Panc1 (cell line): ENCODE data around the gene GDF2. TPM values are rescaled to one million over a fixed set of nuclear protein-coding genes. Genes with fewer than 3 reads are reported as not detected.

ENCODE experiments used
- ATAC-seq: fragments of 200-7000 bp; cut with Tn5 transposase; 2 replicates; pipeline ENCODE4 v1.9.1; 2020; ENCODE audit warnings: mild to moderate bottlenecking, moderate library complexity
- BruUV-seq: library from RNA; stranded (reverse); fragments of 400-500 nt; replicated peaks from 2 replicates; lab custom pipeline; 2021; lab: Mats Ljungman, UMichigan
- CTCF ChIA-PET: fragments of 300-600 bp; sonication (Branson Sonifier 250); formaldehyde crosslinking; loops from one replicate; lab custom pipeline; 2022; ENCODE audit warnings: antibody characterized with exemption; lab: Charles Lee
- POLR2A ChIA-PET: fragments of 300-600 bp; sonication (Branson Sonifier 250); formaldehyde crosslinking; loops from one replicate; lab custom pipeline; 2022; ENCODE audit warnings: antibody characterized with exemption; lab: Charles Lee
- DNase-seq: peaks from one replicate; pipeline ENCODE4 v3.0.0-alpha.2; 2010; ENCODE audit warnings: low read depth, low spot score
- H3K27ac ChIP-seq: 2 replicates; pipeline ENCODE4 v1.5.1; 2011; ENCODE audit warnings: mild to moderate bottlenecking, low read length, inconsistent platforms
- H3K27me3 ChIP-seq: fragments of 200-500 bp; sonication (Bioruptor generic); 2 replicates; pipeline ENCODE4 v1.6.0; 2014; ENCODE audit warnings: low read length, inconsistent platforms; ENCODE audit not compliant: control insufficient read depth, insufficient read depth
- H3K36me3 ChIP-seq: fragments of 200-500 bp; sonication (Bioruptor generic); 2 replicates; pipeline ENCODE4 v1.5.1; 2014; ENCODE audit warnings: inconsistent platforms, mild to moderate bottlenecking, low read length, moderate library complexity; ENCODE audit not compliant: control insufficient read depth, insufficient read depth
- H3K4me1 ChIP-seq: 2 replicates; pipeline ENCODE4 v1.5.1; 2011; ENCODE audit warnings: inconsistent platforms, mild to moderate bottlenecking, low read length, moderate library complexity; ENCODE audit not compliant: control insufficient read depth, insufficient read depth
- H3K4me3 ChIP-seq, 2 experiments: 2 replicates each; pipeline ENCODE4 v1.5.1; 2011 to 2012; ENCODE audit warnings: low read depth in 2 of 2, low read length in 2 of 2, mild to moderate bottlenecking in 2 of 2, inconsistent platforms in 1 of 2, moderate library complexity in 1 of 2
- H3K9me3 ChIP-seq: fragments of 200-500 bp; sonication (Bioruptor generic); 2 replicates; pipeline ENCODE4 v1.5.1; 2014; ENCODE audit warnings: low read depth, mild to moderate bottlenecking, inconsistent platforms, low read length, moderate library complexity; ENCODE audit not compliant: control insufficient read depth, insufficient read depth
- POLR2AphosphoS5 ChIP-seq: IDR thresholded peaks from 2 replicates; pipeline ENCODE4 v1.6.1; 2012; ENCODE audit warnings: mild to moderate bottlenecking, low read depth, low read length, moderate library complexity
- SIN3A ChIP-seq: IDR thresholded peaks from 2 replicates; pipeline ENCODE4 v1.6.1; 2012; ENCODE audit warnings: low read depth, mild to moderate bottlenecking, low read length, moderate library complexity, borderline replicate concordance; ENCODE audit not compliant: insufficient read depth
- TCF7L2 ChIP-seq: IDR thresholded peaks from 2 replicates; pipeline ENCODE4 v1.6.1; 2011; ENCODE audit warnings: mild to moderate bottlenecking, low read depth, low read length, inconsistent platforms
- in situ Hi-C: cut with HindIII; loops from 2 replicates; pipeline ENCODE4 v1.10.0; 2016; ENCODE audit warnings: low sequenced_read_pairs, low pct_unique_long_range_greater_than_20kb
- intact Hi-C: fragments of 100-400 bp; cut with micrococcal nuclease; formaldehyde crosslinking; loops from one replicate; pipeline ENCODE4 v1.10.0; 2022; ENCODE audit not compliant: unreplicated experiment
- total RNA-seq: library from RNA; stranded (reverse); gene quantifications from one replicate; pipeline ENCODE4 v1.2.1, GENCODE V29; 2021; ENCODE audit not compliant: unreplicated experiment
- TF ChIP-seq, protein P1 (sequence below): fragments of 450-650 bp; IDR thresholded peaks from 2 replicates; pipeline ENCODE4 v1.5.1; 2017; ENCODE audit warnings: mild to moderate bottlenecking
- TF ChIP-seq, protein P2 (sequence below), 2 experiments: IDR thresholded peaks; 2 replicates each; pipeline ENCODE4 v1.6.1; 2011 to 2012; ENCODE audit warnings: low read depth in 2 of 2, control low read depth in 1 of 2, low read length in 1 of 2, mild to moderate bottlenecking in 1 of 2, moderate library complexity in 1 of 2; ENCODE audit not compliant: insufficient read depth in 1 of 2

The GDF2 gene
- total RNA-seq, 1 experiment from 2014 or later, result not detected

DNA sequence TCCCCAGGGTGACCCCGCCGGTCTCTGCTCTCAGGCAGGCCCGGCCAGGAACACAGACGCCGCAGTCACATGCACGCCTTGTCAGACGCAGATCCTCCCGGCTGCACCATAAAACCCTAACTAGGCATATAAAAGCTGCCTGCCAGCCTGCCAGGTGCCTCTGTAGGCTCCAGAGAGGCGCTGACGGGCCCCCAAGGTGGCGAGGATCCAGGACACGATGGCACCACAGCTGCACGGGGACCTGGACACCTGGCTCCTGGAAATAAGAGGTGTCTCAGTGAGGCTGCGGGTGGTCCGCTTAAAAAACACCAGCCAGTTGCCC lies 44.1 kb upstream of the GDF2 start:
- H3K4me3 ChIP-seq, result no peak overlapping the region
- DNase-seq (no peak), ATAC-seq (no peak)
- in situ Hi-C loops (no loop called here), intact Hi-C loops (no loop called here)
- H3K27ac ChIP-seq, result no peak overlapping the region
- H3K36me3 ChIP-seq, result no peaks in the 10 kb centered on the region
- POLR2A ChIA-PET, result no interaction called here
- CTCF ChIA-PET, result no interaction called here
- no TSS peak for BruUV-seq
- H3K27me3 ChIP-seq, result peaks cover 2% of the 10 kb centered on the region; the same call in 1 of the 2 replicates
- H3K9me3 ChIP-seq, result no peaks in the 10 kb centered on the region
- TF ChIP-seq TCF7L2 (no peak), POLR2AphosphoS5 (no peak), SIN3A (no peak)
- TF ChIP-seq, protein P1, sequence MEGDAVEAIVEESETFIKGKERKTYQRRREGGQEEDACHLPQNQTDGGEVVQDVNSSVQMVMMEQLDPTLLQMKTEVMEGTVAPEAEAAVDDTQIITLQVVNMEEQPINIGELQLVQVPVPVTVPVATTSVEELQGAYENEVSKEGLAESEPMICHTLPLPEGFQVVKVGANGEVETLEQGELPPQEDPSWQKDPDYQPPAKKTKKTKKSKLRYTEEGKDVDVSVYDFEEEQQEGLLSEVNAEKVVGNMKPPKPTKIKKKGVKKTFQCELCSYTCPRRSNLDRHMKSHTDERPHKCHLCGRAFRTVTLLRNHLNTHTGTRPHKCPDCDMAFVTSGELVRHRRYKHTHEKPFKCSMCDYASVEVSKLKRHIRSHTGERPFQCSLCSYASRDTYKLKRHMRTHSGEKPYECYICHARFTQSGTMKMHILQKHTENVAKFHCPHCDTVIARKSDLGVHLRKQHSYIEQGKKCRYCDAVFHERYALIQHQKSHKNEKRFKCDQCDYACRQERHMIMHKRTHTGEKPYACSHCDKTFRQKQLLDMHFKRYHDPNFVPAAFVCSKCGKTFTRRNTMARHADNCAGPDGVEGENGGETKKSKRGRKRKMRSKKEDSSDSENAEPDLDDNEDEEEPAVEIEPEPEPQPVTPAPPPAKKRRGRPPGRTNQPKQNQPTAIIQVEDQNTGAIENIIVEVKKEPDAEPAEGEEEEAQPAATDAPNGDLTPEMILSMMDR, result no peak
- TF ChIP-seq, protein P2, sequence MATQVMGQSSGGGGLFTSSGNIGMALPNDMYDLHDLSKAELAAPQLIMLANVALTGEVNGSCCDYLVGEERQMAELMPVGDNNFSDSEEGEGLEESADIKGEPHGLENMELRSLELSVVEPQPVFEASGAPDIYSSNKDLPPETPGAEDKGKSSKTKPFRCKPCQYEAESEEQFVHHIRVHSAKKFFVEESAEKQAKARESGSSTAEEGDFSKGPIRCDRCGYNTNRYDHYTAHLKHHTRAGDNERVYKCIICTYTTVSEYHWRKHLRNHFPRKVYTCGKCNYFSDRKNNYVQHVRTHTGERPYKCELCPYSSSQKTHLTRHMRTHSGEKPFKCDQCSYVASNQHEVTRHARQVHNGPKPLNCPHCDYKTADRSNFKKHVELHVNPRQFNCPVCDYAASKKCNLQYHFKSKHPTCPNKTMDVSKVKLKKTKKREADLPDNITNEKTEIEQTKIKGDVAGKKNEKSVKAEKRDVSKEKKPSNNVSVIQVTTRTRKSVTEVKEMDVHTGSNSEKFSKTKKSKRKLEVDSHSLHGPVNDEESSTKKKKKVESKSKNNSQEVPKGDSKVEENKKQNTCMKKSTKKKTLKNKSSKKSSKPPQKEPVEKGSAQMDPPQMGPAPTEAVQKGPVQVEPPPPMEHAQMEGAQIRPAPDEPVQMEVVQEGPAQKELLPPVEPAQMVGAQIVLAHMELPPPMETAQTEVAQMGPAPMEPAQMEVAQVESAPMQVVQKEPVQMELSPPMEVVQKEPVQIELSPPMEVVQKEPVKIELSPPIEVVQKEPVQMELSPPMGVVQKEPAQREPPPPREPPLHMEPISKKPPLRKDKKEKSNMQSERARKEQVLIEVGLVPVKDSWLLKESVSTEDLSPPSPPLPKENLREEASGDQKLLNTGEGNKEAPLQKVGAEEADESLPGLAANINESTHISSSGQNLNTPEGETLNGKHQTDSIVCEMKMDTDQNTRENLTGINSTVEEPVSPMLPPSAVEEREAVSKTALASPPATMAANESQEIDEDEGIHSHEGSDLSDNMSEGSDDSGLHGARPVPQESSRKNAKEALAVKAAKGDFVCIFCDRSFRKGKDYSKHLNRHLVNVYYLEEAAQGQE (IDR thresholded peaks at IDR 0.05; ENCODE audit: insufficient read depth in 1 of 2, low read depth in 2 of 2, low read length in 1 of 2), result no peak
- no peaks in the 10 kb centered on the region for H3K4me1 ChIP-seq

DNA sequence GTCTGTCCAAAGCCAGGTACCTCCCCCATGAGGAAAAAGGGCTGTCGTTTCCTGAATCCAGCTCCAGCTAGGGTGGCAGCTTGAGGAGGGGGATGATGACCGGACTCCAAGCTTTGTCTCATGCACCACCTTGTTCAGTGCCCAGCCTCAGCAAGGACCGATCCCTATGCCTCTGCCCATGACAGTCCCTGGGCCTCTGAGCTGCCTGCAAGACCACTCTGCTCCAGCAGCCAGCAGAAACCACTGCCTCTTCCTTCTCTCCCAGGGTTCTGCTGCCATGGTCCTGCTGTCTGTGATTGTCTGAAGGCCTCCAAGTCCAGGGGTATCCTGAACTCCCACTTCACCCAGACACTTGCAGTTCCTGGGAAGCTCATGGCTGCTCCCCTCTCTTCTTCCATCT lies 43.5 kb upstream of the GDF2 start:
- Histone ChIP-seq H3K9me3 (no peaks in the 10 kb centered on the region), H3K36me3 (no peaks in the 10 kb centered on the region), H3K4me1 (no peaks in the 10 kb centered on the region), H3K27me3 (peaks cover 2% of the 10 kb centered on the region; the same call in 1 of the 2 replicates), H3K27ac (no peak overlapping the region), H3K4me3 (no peak overlapping the region)
- intact Hi-C loops (no loop called here), in situ Hi-C loops (no loop called here)
- ATAC-seq (no peak), DNase-seq (no peak)
- ChIA-PET CTCF (no interaction called here), POLR2A (no interaction called here)
- BruUV-seq, result no TSS peak
- TF ChIP-seq SIN3A (no peak), TCF7L2 (no peak), POLR2AphosphoS5 (no peak)
- TF ChIP-seq, protein P1, result no peak
- TF ChIP-seq, protein P2 (IDR thresholded peaks at IDR 0.05; ENCODE audit: insufficient read depth in 1 of 2, low read depth in 2 of 2, low read length in 1 of 2), result no peak
